Skin of body (tissue), 2 donors: ENCODE results near the gene CALCOCO2. TPM values are rescaled to one million over a fixed set of nuclear protein-coding genes. Genes with fewer than 3 reads are reported as not detected.

Source experiments
- DNase-seq: peaks from one replicate; lab custom pipeline; 2025; lab: John Stamatoyannopoulos, UW
- total RNA-seq: library from RNA; depleted of rRNA; stranded (reverse); fragments of >200 nt; gene quantifications from one replicate; pipeline ENCODE4 v1.2.3, GENCODE V29; 2014

The CALCOCO2 gene
- total RNA-seq, 1 donor from 2014 or later, result 44.8 TPM

DNA sequence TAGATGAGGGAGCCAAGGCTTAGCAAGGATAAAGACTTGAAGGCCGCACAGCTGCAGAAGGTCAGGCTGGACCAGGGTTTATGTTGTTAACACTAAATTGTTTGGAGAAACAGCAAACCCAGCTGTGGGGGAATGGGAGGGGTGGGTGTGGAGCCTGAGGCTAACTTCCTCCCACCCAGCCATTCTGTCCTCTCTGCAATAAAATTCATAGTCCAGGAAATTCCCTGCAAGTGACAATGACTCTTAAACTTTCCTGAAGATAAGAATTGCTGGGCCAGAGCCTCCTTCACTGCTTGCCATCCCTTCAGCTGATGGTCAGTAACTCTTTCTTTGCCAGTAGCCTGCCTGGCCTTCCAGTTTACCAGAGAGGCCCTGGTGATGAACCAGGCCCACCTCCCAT lies 42.4 kb downstream of the CALCOCO2 start:
- DNase-seq, result no peak

DNA sequence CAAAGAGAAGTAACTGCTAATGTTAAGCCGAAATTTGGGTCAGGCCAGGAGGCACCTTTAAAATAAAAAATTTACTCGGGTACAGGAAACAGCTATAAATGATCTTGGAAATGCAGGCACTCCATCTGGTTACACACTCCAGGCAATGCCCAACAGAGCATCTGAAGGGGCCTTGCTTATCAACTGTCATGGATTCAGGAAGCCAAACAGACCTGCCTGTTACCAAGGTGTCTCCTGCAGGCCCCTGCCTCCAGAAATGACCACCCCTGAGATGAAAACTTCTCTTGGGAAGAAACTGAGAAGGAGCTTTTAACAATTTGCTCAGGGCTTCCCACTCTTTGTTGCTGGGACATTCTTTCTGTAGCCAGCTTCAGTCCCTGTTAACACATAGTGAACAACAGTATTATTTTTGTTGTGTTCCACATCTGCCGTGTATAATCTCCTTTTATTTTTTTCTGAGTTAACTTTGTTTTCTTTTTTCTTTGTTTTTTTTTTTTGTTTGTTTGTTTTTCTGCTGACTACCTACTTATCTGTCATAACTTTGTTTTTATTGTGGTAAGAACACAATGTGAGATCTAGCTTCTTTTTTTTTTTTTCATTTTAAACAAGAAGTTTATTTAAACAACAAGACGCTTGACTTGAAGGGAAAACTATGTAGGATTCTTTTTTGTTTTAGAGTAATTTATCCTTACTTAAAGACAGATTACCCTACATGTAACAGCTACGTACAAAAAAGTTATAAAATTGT lies 43.0 kb downstream of the CALCOCO2 start:
- no peak for DNase-seq

DNA sequence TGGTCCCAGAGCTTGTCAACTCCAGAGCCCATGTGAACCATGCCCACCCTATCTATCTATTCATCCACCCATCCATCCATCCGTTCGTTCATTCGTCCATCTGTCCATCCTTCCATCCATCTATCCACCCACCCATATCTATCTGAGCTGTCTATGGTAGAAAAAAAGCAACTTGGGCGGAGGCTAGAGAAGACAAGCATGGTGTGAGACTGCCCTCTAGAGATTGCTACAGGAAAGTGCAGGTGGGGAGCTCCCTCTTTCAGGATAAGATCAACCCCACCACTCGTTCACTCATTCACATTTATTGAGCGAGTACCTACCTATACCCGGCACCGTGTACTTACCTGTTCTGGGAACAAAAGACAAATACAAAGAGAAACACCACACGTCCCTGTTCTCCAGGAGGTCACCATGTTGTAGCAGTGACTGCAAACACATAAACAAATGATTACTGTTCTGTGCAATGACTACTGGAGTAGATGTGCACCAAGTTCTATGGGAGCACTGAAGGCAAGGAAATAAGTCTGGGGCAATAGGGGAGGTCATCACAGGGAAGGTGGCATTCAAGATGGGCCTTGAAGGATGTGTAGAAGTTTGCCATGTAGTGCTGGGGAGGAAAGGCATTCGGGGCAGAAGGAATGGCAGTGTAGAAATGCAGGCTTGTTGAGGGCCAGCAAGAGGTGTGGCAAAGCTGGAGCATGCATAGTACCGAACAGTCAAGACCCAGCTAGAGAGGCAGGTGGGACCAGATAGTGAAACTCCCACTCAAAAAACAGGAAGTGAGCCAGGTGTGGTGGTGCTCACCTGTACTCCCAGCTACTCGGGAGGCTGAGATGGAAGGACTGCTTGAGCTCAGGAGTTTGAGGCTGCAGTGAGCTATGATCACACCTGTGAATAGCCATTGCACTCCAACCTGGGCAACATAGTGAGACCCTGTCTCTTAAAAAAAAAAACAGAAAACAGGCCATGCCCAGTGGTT lies 48.4 kb downstream of the CALCOCO2 start:
- peak; percentile 61 for DNase-seq

DNA sequence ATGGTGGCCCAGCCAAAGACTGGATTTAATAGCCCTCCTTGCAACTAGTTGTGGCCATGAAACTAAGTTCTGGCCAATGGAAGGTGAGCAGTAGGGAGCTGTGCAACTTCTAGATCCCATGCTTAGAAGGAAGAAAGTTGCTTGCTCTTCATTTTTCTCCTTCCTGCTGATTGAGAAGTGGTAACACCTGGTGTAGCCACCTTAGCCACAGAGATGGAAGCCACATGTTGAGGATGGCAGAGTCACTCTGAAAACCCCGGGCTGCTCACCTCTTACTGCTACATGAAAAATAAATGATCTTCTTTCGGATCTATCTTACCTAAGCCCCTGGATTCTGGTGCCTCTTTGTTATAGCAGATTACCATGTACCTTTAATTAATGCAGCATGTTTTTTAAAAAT lies 51.4 kb downstream of the CALCOCO2 start:
- no peak for DNase-seq

DNA sequence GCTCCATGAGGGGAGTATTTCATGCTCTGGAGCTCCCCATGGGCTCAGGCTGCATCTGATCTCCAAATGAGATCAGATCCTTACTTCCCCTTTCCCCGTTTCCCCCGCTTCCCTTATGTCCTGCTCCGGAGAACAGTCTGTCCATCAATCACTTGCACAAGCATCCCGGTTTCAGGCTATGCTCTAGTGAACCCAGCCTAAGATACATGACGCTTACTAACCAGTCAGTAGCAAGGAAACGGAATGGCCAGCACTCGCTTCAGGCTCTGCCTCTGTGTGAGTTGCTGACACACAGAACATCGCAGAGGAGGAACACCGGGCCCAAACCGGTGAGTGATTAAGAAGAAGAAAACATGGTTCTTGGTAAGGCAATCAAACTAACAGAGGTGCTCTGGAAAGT lies 52.3 kb downstream of the CALCOCO2 start:
- no peak for DNase-seq

DNA sequence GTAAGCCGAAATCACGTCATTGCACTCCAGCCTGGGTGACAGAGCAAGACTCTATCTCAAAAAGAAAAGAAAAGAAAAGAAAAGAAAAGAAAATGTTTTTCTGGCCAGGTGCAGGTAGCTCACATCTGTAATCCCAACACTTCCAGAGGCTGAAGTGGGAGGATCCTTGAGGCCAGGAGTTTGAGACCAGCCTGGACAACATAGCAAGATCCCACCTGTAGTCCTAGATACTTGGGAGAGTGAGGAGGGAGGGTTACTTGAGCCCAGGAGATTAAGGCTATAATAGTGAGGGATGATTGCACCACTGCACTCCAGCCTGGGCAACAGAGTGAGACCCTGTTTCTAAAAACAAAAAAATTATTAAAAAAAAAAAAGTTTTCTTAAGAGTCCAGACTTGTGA lies 59.3 kb downstream of the CALCOCO2 start:
- no peak for DNase-seq

DNA sequence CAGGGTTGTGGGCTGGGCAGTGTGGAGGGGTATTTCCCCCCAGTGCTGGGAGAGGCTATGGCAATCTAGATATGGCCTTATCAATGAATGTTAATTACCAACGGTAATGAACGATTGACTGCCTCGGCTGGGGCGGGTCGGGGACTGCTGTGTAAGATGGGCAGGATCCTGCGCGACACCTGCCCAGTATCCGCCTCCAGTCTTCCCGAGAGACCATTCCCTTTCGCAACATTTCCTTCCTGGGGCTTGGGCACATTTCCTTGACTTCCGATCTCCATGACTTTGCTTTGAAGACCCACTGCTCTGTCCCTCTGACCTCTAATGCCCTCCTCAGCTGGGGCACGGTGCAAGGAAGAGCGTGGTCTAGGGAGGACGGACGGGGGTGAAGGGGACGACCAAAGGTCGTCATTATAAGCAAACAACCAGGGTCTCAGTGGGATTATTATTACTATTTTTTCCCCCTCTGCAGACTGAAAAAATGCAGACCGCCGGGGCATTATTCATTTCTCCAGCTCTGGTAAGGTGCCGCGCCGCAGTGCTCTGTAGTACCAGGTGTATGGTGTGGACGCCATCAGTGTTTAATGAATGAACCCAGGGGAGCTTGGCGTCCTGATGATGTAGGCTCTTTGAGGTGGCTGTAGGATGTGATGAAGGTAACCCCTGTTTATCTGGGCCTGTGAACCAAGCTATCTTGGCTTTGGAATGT lies 62.3 kb downstream of the CALCOCO2 start:
- DNase-seq, result no peak

DNA sequence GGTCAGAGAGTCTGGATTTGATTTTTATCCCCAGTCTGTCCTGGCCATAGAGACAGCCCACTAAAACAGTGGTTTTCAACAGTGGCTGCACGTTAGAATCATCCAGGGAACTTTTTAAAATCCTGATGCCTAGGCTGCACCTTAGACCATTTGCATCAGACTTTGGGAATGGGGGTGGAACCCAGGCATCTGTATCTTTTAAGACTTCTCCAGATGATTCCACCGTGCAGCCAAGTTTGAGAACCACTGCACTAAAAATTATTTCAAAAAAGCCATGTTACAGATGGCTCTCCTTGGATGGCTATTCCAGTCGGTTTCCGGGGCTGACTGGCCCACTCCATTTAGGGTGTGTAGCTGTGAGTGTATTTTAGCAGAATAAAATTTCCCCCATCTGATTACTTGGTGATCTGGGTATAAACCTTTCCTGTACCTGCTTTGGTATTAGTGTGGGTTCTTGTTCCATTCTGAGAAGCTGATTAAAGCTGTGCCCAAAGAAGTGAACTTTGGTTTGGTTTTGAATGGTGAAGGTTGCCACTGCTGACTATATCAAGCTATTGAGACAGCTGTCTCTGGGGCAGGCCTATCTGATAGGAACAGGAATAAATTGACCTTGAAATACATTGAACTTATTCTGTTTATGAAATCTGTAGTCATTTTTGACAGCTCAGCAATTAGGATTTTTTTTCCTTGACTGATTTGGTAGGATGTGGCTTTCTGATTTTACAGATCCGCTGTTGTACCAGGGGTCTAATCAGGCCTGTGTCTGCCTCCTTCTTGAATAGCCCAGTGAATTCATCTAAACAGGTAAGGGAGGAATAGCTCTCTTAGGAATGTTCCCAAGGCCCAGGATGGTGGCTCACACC lies 63.0 kb downstream of the CALCOCO2 start:
- DNase-seq, result no peak

DNA sequence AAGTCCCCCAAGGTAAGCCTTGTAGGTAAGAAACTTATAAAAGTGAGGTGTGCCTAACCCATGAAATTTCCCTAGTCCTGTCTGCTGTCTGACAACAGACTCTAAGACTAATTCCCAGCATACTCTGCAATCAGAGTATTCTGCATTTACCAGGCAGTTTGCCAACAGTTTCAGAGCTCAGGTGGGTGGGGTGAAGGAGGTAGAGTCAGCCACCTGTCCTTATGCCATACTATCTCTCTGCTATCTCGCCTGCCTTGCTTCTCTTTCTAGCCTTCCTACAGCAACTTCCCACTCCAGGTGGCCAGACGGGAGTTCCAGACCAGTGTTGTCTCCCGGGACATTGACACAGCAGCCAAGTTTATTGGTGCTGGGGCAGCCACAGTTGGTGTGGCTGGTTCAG lies 64.1 kb downstream of the CALCOCO2 start:
- DNase-seq, result no peak

DNA sequence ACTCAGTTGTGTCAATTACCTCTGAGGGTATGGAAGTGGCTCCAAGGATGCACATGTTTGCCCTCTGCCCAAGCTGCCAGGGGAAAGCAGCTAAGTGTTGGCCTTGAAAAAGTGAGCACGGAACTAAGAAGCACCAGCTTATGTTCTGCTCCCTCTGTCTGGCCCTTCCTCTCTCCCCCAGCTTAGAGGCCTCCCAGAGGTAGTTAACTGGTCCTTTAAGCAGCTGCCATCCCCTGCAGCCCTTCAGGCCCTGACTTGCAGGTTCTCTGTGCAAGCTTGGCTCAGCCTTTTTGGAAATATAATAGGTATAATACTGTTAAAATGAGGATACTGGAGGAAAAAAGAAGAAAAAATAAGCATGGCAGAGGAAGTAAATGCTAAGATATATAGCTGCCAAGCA lies 70.4 kb downstream of the CALCOCO2 start:
- no peak for DNase-seq

DNA sequence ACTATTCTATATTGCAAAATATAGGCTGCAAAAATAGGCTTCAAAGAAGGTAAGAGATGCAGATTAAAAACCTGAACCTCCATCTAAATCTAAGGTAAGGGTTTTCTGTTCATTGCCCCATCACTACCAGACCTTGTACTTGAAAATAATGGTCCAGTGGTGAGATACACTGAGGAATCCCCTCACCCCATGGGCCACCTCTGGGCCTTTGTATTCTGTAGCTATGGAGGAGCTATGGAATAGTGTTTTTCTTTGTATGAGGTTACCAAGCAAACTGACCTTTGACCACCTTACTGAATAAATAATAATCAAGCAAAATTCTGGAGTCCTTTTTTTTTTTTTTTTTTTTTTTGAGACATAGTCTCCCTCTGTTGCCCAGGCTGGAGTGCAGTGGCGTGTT lies 72.6 kb downstream of the CALCOCO2 start:
- no peak for DNase-seq

DNA sequence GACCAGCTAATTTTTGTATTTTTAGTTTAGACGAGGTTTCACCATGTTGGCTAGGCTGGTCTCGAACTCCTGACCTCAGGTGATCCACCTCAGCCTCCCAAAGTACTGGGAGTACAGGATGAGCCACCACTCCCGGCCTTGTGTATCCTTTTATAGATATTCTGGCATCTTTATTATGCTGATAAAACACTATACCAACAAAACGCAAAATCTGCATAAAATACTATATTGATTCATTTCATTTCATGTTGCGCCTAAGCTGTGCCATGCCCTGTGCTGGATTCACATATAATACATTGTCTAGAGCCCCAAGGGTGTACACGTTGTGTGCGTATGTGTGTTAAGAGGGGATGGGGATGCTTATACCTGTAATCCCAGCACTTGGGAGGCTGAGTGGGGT lies 73.6 kb downstream of the CALCOCO2 start:
- DNase-seq, result no peak

DNA sequence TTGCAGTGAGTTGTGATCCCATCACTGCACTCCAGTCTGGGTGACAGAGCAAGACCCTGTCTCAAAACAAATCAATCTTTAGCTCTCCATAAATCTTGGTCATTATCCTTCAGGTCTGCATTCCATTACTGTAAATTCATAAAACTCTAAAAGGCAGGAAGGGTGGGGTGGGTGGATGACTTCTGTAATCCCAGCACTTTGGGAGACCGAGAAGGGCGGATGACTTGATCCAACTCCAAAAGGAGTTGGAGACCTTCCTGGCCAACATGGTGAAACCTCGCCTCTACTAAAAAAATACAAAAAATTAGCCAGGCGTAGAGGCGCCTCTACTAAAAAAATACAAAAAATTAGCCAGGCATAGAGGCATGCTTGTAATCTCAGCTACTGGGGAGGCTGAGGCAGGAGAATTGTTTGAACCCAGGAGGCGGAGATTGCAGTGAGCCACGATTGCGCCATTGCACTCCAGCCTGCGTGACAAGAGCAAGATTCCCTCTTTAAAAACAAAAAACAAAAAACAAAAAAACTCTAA lies 75.2 kb downstream of the CALCOCO2 start:
- DNase-seq, result no peak

DNA sequence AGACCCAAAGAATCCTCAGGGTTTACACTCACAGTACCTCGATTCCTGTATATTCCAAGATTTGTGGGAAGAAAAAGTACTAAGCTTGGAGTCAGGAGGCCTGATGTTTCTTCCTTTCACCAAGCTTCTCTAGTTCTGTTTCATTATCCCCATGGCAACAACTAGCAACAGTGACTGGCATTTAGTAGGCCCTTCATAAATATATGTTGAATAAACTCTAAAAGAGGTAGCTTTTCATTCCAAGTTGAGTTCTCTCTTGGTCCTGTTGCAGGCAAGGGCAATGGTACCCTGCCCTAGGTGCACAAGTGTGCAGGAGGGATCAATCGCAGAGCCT lies 76.8 kb downstream of the CALCOCO2 start:
- DNase-seq, result peak; percentile 77

DNA sequence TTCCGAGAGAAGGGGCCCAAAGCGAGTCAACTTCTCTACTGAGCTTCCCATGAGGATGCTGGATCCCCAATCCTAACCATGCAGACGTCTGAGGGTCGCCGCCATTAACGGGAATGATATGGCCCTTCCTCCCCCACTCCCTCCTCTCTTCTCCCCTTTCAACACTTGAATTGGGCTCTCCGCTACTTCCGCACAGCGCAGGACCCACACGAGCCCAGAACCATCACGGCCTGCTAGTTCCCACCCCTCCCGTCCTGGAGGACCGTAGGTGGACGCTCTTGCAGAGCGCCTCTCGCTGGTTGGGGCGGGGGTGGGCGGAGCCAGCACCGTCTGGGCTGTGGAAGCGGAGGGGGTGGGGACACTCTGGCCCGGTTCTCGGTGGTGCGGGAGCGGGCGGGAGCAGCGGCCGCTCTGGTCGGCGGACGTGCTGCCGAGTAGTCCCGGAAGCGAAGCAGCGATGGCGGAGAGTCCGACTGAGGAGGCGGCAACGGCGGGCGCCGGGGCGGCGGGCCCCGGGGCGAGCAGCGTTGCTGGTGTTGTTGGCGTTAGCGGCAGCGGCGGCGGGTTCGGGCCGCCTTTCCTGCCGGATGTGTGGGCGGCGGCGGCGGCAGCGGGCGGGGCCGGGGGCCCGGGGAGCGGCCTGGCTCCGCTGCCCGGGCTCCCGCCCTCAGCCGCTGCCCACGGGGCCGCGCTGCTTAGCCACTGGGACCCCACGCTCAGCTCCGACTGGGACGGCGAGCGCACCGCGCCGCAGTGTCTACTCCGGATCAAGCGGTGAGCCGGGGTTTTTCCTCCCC lies 77.4 kb downstream of the CALCOCO2 start, which contains the start of gene UBE2Z:
Gene UBE2Z, plus strand, starts transcription at position 361 of the 797 bp plus-strand sequence. Its CDS starts 97 bp downstream, at position 458.
- peak; percentile 93 for DNase-seq

DNA sequence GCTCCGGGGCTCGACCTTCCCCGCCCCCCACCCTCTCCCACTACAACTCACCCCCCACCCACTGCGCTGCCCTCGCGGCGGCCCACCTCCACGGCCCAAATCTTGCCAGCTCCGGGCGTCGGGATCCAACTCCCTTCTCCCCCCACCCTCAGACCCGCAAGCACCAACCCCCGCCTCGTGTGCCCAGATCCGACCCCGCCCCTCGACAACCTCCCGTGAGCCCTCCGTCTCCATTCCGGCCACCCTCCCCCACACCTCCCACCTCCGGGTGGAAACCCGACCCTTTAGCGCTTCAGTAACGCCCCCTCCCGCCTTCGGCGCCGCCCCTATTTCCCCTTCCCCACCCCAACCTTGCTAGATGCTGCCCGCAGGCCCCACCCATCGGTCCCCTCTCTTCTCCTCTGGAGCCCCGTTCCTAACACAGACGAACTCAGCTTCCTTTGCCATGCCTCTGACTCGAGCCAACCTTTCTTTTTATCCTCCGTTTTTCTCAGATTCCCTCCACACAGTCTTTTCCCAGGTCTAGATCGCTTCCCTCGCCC lies 78.1 kb downstream of the CALCOCO2 start:
- peak; percentile 89 for DNase-seq

DNA sequence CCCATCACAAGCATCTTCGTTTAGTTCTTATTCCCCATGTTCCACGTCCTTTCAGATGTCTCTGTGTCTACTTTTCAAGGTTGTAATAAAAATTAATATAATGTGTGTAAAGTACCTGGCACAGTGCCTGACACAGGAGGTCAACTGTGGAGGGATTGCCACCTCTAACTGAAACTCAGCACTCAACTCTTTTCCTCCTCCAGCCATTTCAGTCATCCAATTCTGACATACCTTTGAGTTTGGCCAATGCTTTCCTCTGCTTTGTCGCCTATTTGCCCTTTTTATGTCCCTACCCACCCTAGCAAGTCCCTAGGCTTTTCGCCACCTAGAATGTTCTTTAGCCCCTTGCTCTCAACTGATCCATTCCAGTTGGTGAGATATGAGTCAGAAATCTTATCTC lies 78.9 kb downstream of the CALCOCO2 start:
- DNase-seq, result no peak

DNA sequence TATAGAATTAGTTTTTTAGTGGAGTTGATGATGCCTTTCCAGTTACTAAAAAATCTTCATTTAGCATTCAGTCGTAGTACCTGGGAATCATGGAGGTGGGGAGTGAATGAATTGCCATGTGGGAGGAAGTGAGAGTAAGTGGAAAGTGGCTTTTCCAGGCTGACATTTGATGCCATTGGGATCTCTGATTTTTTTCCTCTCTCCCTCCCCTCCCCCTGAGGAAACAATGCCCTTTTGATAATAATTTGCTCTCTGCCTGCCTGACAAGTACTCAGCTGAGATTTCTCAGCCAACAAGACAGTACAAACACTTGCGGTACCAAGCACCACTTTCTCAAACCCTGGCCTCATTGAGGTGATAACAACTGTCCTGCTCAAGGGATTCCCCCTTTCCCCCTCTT lies 79.5 kb downstream of the CALCOCO2 start:
- DNase-seq, result no peak

DNA sequence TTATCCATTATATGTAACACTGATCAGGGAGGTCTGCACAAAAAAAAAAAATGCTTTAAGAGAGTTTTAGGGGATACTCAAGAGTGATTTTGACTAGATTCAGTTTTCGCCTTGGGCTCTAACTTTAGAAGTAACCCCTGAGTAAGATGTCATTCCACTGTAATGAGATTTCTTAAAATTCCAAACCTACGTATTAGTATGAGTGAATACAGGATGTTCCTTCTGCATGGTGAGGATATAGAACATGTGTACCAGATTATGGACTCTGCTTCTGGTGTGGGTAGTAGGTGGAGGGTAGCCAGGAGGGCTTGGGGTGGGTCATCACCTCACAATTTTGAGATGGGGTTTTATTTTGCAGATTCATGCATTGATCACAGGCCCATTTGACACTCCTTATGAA lies 81.6 kb downstream of the CALCOCO2 start:
- DNase-seq, result no peak
